Measurements from ENCODE around the gene GALK2.

The GALK2 gene

DNA sequence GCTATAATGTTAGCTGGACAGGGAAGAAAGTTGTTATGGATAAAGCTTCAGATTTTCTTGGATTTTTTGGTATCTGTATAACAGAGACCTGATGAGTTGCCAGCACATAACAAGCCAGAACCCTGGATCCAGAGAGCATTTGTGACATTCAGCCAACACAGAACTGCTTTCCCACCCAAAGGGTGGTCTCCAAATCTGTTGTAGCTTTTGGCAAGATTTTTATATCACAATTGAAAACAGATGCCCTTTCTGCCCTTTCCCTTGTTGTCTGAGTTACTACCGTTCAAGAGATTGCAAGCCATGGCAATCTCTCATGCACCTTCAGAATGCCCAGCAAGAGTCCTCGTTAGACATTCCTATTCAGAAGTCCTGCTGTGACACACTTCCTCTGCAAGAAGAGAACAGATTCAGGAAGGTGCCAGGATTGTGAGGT, 145.4 kb downstream of the GALK2 start:
- Histone ChIP-seq H3K4me3 (ENCODE audit: low read length, poor library complexity, severe bottlenecking) (no peak overlapping the region), H3K4me1 (ENCODE audit: insufficient read depth, low read length, poor library complexity, severe bottlenecking) (no peaks in the 10 kb centered on the region), H3K4me2 (ENCODE audit: low read depth, low read length, poor library complexity, severe bottlenecking) (no peak overlapping the region), H3K9me2 (replicated peaks; ENCODE audit: low read depth, low read length) (no peaks in the 10 kb centered on the region), H3K9me3 (ENCODE audit: insufficient read depth, low read depth, low read length) (no peaks in the 10 kb centered on the region), H3K27me3 (ENCODE audit: insufficient read depth, low read length, poor library complexity, severe bottlenecking) (no peaks in the 10 kb centered on the region), H4K20me1 (ENCODE audit: insufficient read depth, low read length, poor library complexity, severe bottlenecking) (no peaks in the 10 kb centered on the region), H3K79me2 (ENCODE audit: insufficient read depth, low read length) (no peaks in the 10 kb centered on the region), H3F3A (ENCODE audit: low read depth) (no peaks in the 10 kb centered on the region), H3K36me3 (ENCODE audit: insufficient read depth, low read length) (peaks cover 8% of the 10 kb centered on the region; the same call in 1 of the 2 replicates), H2AFZ (ENCODE audit: low read length) (no peak overlapping the region), H3K9ac (ENCODE audit: low read depth, low read length, poor library complexity, severe bottlenecking) (no peak overlapping the region)
- no peak for TF ChIP-seq EZH2phosphoT487 (IDR thresholded peaks at IDR 0.05; ENCODE audit: borderline replicate concordance)
- TF ChIP-seq, protein P1, sequence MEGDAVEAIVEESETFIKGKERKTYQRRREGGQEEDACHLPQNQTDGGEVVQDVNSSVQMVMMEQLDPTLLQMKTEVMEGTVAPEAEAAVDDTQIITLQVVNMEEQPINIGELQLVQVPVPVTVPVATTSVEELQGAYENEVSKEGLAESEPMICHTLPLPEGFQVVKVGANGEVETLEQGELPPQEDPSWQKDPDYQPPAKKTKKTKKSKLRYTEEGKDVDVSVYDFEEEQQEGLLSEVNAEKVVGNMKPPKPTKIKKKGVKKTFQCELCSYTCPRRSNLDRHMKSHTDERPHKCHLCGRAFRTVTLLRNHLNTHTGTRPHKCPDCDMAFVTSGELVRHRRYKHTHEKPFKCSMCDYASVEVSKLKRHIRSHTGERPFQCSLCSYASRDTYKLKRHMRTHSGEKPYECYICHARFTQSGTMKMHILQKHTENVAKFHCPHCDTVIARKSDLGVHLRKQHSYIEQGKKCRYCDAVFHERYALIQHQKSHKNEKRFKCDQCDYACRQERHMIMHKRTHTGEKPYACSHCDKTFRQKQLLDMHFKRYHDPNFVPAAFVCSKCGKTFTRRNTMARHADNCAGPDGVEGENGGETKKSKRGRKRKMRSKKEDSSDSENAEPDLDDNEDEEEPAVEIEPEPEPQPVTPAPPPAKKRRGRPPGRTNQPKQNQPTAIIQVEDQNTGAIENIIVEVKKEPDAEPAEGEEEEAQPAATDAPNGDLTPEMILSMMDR (conservative IDR thresholded peaks at IDR 0.05; ENCODE audit: low read length), result no peak

DNA sequence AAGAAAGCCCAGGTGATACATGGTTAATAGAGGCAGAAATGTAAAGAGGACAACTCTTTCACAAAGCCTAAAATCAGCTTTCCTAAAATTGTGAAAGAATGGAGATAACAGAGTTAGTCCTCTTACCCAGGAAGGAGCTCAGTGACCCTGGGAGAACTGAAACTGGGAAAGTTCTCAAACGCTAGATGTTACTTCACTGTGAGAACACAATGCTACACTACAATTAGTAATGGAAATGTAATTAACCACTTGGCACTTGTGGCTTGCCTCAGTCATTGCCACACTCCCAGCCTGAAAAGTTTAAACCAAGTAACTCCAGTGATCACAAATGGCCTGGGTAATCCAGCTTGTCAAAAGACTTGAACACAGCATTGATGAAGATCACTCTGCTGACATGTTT, 150.3 kb downstream of the GALK2 start:
- Histone ChIP-seq H3K9me2 (replicated peaks; ENCODE audit: low read depth, low read length) (no peaks in the 10 kb centered on the region), H3K4me1 (ENCODE audit: insufficient read depth, low read length, poor library complexity, severe bottlenecking) (no peaks in the 10 kb centered on the region), H3K36me3 (ENCODE audit: insufficient read depth, low read length) (0 out of 2 replicates have a peak, but pooled peaks cover 12% of the 10 kb centered on the region), H3K27me3 (ENCODE audit: insufficient read depth, low read length, poor library complexity, severe bottlenecking) (no peaks in the 10 kb centered on the region), H3K9me3 (ENCODE audit: insufficient read depth, low read depth, low read length) (no peaks in the 10 kb centered on the region), H3K4me3 (ENCODE audit: low read length, poor library complexity, severe bottlenecking) (no peak overlapping the region), H2AFZ (ENCODE audit: low read length) (no peak overlapping the region), H4K20me1 (ENCODE audit: insufficient read depth, low read length, poor library complexity, severe bottlenecking) (no peaks in the 10 kb centered on the region), H3F3A (ENCODE audit: low read depth) (no peaks in the 10 kb centered on the region), H3K9ac (ENCODE audit: low read depth, low read length, poor library complexity, severe bottlenecking) (no peak overlapping the region), H3K79me2 (ENCODE audit: insufficient read depth, low read length) (no peaks in the 10 kb centered on the region), H3K4me2 (ENCODE audit: low read depth, low read length, poor library complexity, severe bottlenecking) (no peak overlapping the region)
- TF ChIP-seq EZH2phosphoT487 (IDR thresholded peaks at IDR 0.05; ENCODE audit: borderline replicate concordance), result no peak
- TF ChIP-seq, protein P1 (conservative IDR thresholded peaks at IDR 0.05; ENCODE audit: low read length), result no peak

DNA sequence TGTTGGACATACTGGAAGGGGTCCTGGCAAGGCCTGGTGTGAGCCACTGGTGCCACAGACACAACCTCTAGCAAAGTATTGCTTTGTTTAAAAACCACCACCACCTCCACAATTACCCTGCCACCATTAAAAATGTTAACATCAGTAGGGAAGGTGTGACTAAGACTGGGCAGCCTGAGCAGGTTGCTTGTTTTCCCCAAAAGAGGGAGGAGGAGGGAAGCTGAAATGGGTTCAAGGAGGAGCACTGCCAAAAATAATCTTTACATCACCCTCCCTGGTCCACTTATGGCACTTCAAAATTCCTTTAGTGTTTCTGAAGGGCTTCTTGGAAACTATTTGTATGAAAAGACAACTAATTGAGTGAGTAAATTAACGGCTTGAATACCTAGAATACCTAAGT, 153.2 kb downstream of the GALK2 start:
- H3K4me2 ChIP-seq (ENCODE audit: low read depth, low read length, poor library complexity, severe bottlenecking), result no peak overlapping the region

More for the DNA sequence above, 153.2 kb downstream of the GALK2 start:
- Histone ChIP-seq H3K4me3 (ENCODE audit: low read length, poor library complexity, severe bottlenecking) (no peak overlapping the region), H3K79me2 (ENCODE audit: insufficient read depth, low read length) (no peaks in the 10 kb centered on the region), H3K27me3 (ENCODE audit: insufficient read depth, low read length, poor library complexity, severe bottlenecking) (no peaks in the 10 kb centered on the region), H4K20me1 (ENCODE audit: insufficient read depth, low read length, poor library complexity, severe bottlenecking) (no peaks in the 10 kb centered on the region), H3K9me2 (replicated peaks; ENCODE audit: low read depth, low read length) (no peaks in the 10 kb centered on the region), H3K4me1 (ENCODE audit: insufficient read depth, low read length, poor library complexity, severe bottlenecking) (no peaks in the 10 kb centered on the region), H3F3A (ENCODE audit: low read depth) (no peaks in the 10 kb centered on the region), H3K9me3 (ENCODE audit: insufficient read depth, low read depth, low read length) (no peaks in the 10 kb centered on the region), H2AFZ (ENCODE audit: low read length) (no peak overlapping the region), H3K36me3 (ENCODE audit: insufficient read depth, low read length) (0 out of 2 replicates have a peak, but pooled peaks cover 12% of the 10 kb centered on the region), H3K9ac (ENCODE audit: low read depth, low read length, poor library complexity, severe bottlenecking) (no peak overlapping the region)
- TF ChIP-seq, protein P1 (conservative IDR thresholded peaks at IDR 0.05; ENCODE audit: low read length), result no peak
- no peak for TF ChIP-seq EZH2phosphoT487 (IDR thresholded peaks at IDR 0.05; ENCODE audit: borderline replicate concordance)

Data from Loucy (cell line).